NK-92 (cell line): ENCODE measurements around the gene ABCB6.

Source experiments
- DNase-seq: peaks from one replicate; lab custom pipeline; 2025; ENCODE audit not compliant: unreplicated experiment; lab: John Stamatoyannopoulos, UW

Gene ABCB6

GRCh38 chr2:219245899-219246230, 27.1 kb upstream of the ABCB6 start:
- DNase-seq, result no peak

- peak; percentile 46 for DNase-seq
These were observed 26.6 kb upstream of the ABCB6 start, which contains the start of the genes GLB1L and STK16 for GRCh38 chr2:219245148-219245898. GLB1L (minus strand) TSS chr2:219245444; CDS start chr2:219243573, 1,871 bp downstream. STK16 (plus strand) TSS chr2:219245479; CDS start chr2:219246000, 521 bp downstream.

GRCh38 chr2:219244789-219245147, 26.0 kb upstream of the ABCB6 start:
- DNase-seq, result no peak

- DNase-seq, result no peak
These were observed 24.6 kb upstream of the ABCB6 start for GRCh38 chr2:219243291-219243761.

- DNase-seq, result no peak
These were observed 15.6 kb upstream of the ABCB6 start for GRCh38 chr2:219234331-219234730.

GRCh38 chr2:219230059-219230540, 11.3 kb upstream of the ABCB6 start:
- no peak for DNase-seq

- peak; percentile 95 for DNase-seq
These were observed 10.7 kb upstream of the ABCB6 start, which contains the start of the genes ANKZF1 and ATG9A for GRCh38 chr2:219229305-219230058. ANKZF1 (plus strand) TSS chr2:219229806; CDS start chr2:219230258, 452 bp downstream. ATG9A (minus strand) TSS chr2:219229636; CDS start chr2:219228024, 1,612 bp downstream.

- DNase-seq, result no peak
These were observed 10.2 kb upstream of the ABCB6 start for GRCh38 chr2:219228911-219229304.

GRCh38 chr2:219228041-219228910, 9.5 kb upstream of the ABCB6 start:
- DNase-seq, result no peak

- DNase-seq, result no peak
These were observed 6.6 kb upstream of the ABCB6 start for GRCh38 chr2:219225350-219225749.

GRCh38 chr2:219223831-219224610, 5.3 kb upstream of the ABCB6 start:
- no peak for DNase-seq

- no peak for DNase-seq
These were observed 3.3 kb upstream of the ABCB6 start for GRCh38 chr2:219221957-219222518.

GRCh38 chr2:219220652-219221402, 2.1 kb upstream of the ABCB6 start:
- DNase-seq, result no peak

GRCh38 chr2:219219784-219220532, 1.2 kb upstream of the ABCB6 start:
- DNase-seq, result no peak

GRCh38 chr2:219218217-219218731, 484 bp downstream of the ABCB6 start:
- no peak for DNase-seq

- no peak for DNase-seq
These were observed 2.2 kb downstream of the ABCB6 start for GRCh38 chr2:219216535-219216915.

GRCh38 chr2:219215871-219216534, 2.8 kb downstream of the ABCB6 start:
- DNase-seq, result no peak

- no peak for DNase-seq
These were observed 4.0 kb downstream of the ABCB6 start for GRCh38 chr2:219214786-219215185.
